ENCODE measurements around the gene SLC9C1.

DNA sequence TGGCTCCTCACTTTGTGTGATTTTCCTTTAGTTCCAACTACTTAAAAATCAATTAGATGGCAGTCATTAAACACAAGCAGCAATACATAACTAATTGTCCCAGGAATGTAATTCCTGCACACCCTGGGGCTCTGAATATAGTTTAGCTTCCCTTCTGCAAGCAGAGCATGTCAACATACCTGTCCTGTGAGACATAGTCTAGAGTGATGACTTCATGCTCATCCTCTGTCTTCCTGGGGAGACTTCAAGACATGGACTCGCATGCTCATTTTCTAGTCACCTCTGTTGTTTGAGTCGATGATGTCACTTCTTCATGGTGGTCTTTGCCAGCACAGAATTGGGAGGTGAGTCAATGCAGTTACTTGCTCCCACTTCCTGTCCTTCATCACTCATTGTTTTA is 192.1 kb downstream of the SLC9C1 start:
- TF ChIP-seq, protein P1, sequence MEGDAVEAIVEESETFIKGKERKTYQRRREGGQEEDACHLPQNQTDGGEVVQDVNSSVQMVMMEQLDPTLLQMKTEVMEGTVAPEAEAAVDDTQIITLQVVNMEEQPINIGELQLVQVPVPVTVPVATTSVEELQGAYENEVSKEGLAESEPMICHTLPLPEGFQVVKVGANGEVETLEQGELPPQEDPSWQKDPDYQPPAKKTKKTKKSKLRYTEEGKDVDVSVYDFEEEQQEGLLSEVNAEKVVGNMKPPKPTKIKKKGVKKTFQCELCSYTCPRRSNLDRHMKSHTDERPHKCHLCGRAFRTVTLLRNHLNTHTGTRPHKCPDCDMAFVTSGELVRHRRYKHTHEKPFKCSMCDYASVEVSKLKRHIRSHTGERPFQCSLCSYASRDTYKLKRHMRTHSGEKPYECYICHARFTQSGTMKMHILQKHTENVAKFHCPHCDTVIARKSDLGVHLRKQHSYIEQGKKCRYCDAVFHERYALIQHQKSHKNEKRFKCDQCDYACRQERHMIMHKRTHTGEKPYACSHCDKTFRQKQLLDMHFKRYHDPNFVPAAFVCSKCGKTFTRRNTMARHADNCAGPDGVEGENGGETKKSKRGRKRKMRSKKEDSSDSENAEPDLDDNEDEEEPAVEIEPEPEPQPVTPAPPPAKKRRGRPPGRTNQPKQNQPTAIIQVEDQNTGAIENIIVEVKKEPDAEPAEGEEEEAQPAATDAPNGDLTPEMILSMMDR (IDR thresholded peaks at IDR 0.05; ENCODE audit: low read length), result no peak
- no peak for TF ChIP-seq EZH2 (IDR thresholded peaks at IDR 0.05; ENCODE audit: borderline replicate concordance, low read length)

Measured in OCI-LY1 (cell line).